ENCODE measurements around the gene UQCRC1.

UQCRC1 gene

GRCh38 chr3:48594417-48595049 is 14.9 kb downstream of the UQCRC1 start:
- Histone ChIP-seq H3F3A (ENCODE audit: control insufficient read depth, insufficient read depth) (peaks cover 2% of the 10 kb centered on the region; the same call in 1 of the 2 replicates), H4K20me1 (ENCODE audit: control insufficient read depth, insufficient read depth, low read depth, low read length) (peaks cover 6% of the 10 kb centered on the region; the same call in 1 of the 2 replicates), H3K4me3 (ENCODE audit: low read length) (no peak overlapping the region), H3K36me3 (ENCODE audit: control insufficient read depth, low read length) (peaks cover 18% of the 10 kb centered on the region), H3K4me1 (ENCODE audit: control insufficient read depth, low read length) (no peaks in the 10 kb centered on the region), H3K9me3 (ENCODE audit: control insufficient read depth, insufficient read depth, low read length) (no peaks in the 10 kb centered on the region), H3K4me2 (ENCODE audit: low read length) (no peak overlapping the region), H3K9me2 (replicated peaks; ENCODE audit: control insufficient read depth, low read length) (no peaks in the 10 kb centered on the region), H3K27ac (ENCODE audit: low read depth, low read length) (no peak overlapping the region), H3K27me3 (ENCODE audit: control insufficient read depth, low read length) (peaks cover 2% of the 10 kb centered on the region; the same call in 1 of the 2 replicates), H3K79me2 (ENCODE audit: control insufficient read depth, low read length) (no peaks in the 10 kb centered on the region)
- TF ChIP-seq CTCF (IDR thresholded peaks at IDR 0.05; ENCODE audit: low read depth, low read length, poor library complexity, severe bottlenecking) = no peak
- no peak for TF ChIP-seq EZH2phosphoT487 (IDR thresholded peaks at IDR 0.05; ENCODE audit: borderline replicate concordance, low read length)

GRCh38 chr3:48593337-48593736 is 16.1 kb downstream of the UQCRC1 start:
- no peak overlapping the region for H3K4me2 ChIP-seq (ENCODE audit: low read length)
- peaks cover 2% of the 10 kb centered on the region; the same call in 1 of the 2 replicates for H3F3A ChIP-seq (ENCODE audit: control insufficient read depth, insufficient read depth)
- peaks cover 6% of the 10 kb centered on the region; the same call in 1 of the 2 replicates for H4K20me1 ChIP-seq (ENCODE audit: control insufficient read depth, insufficient read depth, low read depth, low read length)
- no peak overlapping the region for H3K27ac ChIP-seq (ENCODE audit: low read depth, low read length)
- no peaks in the 10 kb centered on the region for H3K9me2 ChIP-seq (replicated peaks; ENCODE audit: control insufficient read depth, low read length)
- no peaks in the 10 kb centered on the region for H3K9me3 ChIP-seq (ENCODE audit: control insufficient read depth, insufficient read depth, low read length)
- no peaks in the 10 kb centered on the region for H3K4me1 ChIP-seq (ENCODE audit: control insufficient read depth, low read length)
- TF ChIP-seq EZH2phosphoT487 (IDR thresholded peaks at IDR 0.05; ENCODE audit: borderline replicate concordance, low read length) (no peak), CTCF (IDR thresholded peaks at IDR 0.05; ENCODE audit: low read depth, low read length, poor library complexity, severe bottlenecking) (no peak)
- H3K27me3 ChIP-seq (ENCODE audit: control insufficient read depth, low read length) = peaks cover 2% of the 10 kb centered on the region; the same call in 1 of the 2 replicates
- H3K36me3 ChIP-seq (ENCODE audit: control insufficient read depth, low read length) = peaks cover 6% of the 10 kb centered on the region; the same call in 1 of the 2 replicates
- H3K4me3 ChIP-seq (ENCODE audit: low read length) = no peak overlapping the region
- no peaks in the 10 kb centered on the region for H3K79me2 ChIP-seq (ENCODE audit: control insufficient read depth, low read length)

- H3K9me2 ChIP-seq (replicated peaks; ENCODE audit: control insufficient read depth, low read length) = no peaks in the 10 kb centered on the region
- H3K4me3 ChIP-seq (ENCODE audit: low read length) = no peak overlapping the region
- peaks cover 2% of the 10 kb centered on the region; the same call in 1 of the 2 replicates for H3F3A ChIP-seq (ENCODE audit: control insufficient read depth, insufficient read depth)
- H3K27me3 ChIP-seq (ENCODE audit: control insufficient read depth, low read length) = peaks cover 2% of the 10 kb centered on the region; the same call in 1 of the 2 replicates
- H3K4me2 ChIP-seq (ENCODE audit: low read length) = no peak overlapping the region
- H3K27ac ChIP-seq (ENCODE audit: low read depth, low read length) = no peak overlapping the region
- H3K9me3 ChIP-seq (ENCODE audit: control insufficient read depth, insufficient read depth, low read length) = no peaks in the 10 kb centered on the region
- no peaks in the 10 kb centered on the region for H3K4me1 ChIP-seq (ENCODE audit: control insufficient read depth, low read length)
- H3K79me2 ChIP-seq (ENCODE audit: control insufficient read depth, low read length) = no peaks in the 10 kb centered on the region
- TF ChIP-seq EZH2phosphoT487 (IDR thresholded peaks at IDR 0.05; ENCODE audit: borderline replicate concordance, low read length) = no peak
- no peak for TF ChIP-seq CTCF (IDR thresholded peaks at IDR 0.05; ENCODE audit: low read depth, low read length, poor library complexity, severe bottlenecking)
- H4K20me1 ChIP-seq (ENCODE audit: control insufficient read depth, insufficient read depth, low read depth, low read length) = peaks cover 3% of the 10 kb centered on the region; the same call in 1 of the 2 replicates
- H3K36me3 ChIP-seq (ENCODE audit: control insufficient read depth, low read length) = peaks cover 3% of the 10 kb centered on the region; the same call in 1 of the 2 replicates
Measured at GRCh38 chr3:48592519-48593087, 16.8 kb downstream of the UQCRC1 start.
